Measurements from ENCODE around the gene MS4A7.

DNA sequence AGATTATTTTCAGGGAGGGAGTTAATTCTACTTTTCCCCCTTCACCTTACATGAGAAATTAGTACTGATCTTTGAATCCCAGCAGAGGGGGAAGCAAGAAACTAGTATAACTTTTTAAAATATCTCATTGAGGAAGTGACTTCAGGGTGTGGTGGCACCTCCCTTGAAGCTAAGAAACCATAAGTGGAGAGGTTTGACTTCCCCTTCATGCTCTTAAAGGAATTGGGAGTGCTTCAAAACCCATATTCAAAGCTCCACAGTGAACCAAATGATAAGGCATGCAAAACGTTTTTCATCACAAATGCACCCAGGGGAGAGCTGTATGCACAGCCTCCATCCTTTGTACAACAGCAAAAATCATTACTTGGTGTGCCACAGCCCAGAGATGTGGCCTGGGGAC, 18.5 kb downstream of the MS4A7 start:
- TF ChIP-seq, protein P1, sequence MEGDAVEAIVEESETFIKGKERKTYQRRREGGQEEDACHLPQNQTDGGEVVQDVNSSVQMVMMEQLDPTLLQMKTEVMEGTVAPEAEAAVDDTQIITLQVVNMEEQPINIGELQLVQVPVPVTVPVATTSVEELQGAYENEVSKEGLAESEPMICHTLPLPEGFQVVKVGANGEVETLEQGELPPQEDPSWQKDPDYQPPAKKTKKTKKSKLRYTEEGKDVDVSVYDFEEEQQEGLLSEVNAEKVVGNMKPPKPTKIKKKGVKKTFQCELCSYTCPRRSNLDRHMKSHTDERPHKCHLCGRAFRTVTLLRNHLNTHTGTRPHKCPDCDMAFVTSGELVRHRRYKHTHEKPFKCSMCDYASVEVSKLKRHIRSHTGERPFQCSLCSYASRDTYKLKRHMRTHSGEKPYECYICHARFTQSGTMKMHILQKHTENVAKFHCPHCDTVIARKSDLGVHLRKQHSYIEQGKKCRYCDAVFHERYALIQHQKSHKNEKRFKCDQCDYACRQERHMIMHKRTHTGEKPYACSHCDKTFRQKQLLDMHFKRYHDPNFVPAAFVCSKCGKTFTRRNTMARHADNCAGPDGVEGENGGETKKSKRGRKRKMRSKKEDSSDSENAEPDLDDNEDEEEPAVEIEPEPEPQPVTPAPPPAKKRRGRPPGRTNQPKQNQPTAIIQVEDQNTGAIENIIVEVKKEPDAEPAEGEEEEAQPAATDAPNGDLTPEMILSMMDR (IDR thresholded peaks at IDR 0.05), result no peak
- TF ChIP-seq, protein P2, sequence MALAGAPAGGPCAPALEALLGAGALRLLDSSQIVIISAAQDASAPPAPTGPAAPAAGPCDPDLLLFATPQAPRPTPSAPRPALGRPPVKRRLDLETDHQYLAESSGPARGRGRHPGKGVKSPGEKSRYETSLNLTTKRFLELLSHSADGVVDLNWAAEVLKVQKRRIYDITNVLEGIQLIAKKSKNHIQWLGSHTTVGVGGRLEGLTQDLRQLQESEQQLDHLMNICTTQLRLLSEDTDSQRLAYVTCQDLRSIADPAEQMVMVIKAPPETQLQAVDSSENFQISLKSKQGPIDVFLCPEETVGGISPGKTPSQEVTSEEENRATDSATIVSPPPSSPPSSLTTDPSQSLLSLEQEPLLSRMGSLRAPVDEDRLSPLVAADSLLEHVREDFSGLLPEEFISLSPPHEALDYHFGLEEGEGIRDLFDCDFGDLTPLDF (CRISPR knock-in tag; IDR thresholded peaks at IDR 0.05), result no peak
- TF ChIP-seq, protein P3, sequence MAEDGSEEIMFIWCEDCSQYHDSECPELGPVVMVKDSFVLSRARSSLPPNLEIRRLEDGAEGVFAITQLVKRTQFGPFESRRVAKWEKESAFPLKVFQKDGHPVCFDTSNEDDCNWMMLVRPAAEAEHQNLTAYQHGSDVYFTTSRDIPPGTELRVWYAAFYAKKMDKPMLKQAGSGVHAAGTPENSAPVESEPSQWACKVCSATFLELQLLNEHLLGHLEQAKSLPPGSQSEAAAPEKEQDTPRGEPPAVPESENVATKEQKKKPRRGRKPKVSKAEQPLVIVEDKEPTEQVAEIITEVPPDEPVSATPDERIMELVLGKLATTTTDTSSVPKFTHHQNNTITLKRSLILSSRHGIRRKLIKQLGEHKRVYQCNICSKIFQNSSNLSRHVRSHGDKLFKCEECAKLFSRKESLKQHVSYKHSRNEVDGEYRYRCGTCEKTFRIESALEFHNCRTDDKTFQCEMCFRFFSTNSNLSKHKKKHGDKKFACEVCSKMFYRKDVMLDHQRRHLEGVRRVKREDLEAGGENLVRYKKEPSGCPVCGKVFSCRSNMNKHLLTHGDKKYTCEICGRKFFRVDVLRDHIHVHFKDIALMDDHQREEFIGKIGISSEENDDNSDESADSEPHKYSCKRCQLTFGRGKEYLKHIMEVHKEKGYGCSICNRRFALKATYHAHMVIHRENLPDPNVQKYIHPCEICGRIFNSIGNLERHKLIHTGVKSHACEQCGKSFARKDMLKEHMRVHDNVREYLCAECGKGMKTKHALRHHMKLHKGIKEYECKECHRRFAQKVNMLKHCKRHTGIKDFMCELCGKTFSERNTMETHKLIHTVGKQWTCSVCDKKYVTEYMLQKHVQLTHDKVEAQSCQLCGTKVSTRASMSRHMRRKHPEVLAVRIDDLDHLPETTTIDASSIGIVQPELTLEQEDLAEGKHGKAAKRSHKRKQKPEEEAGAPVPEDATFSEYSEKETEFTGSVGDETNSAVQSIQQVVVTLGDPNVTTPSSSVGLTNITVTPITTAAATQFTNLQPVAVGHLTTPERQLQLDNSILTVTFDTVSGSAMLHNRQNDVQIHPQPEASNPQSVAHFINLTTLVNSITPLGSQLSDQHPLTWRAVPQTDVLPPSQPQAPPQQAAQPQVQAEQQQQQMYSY (CRISPR knock-in tag; IDR thresholded peaks at IDR 0.05), result no peak
- TF ChIP-seq, protein P4, sequence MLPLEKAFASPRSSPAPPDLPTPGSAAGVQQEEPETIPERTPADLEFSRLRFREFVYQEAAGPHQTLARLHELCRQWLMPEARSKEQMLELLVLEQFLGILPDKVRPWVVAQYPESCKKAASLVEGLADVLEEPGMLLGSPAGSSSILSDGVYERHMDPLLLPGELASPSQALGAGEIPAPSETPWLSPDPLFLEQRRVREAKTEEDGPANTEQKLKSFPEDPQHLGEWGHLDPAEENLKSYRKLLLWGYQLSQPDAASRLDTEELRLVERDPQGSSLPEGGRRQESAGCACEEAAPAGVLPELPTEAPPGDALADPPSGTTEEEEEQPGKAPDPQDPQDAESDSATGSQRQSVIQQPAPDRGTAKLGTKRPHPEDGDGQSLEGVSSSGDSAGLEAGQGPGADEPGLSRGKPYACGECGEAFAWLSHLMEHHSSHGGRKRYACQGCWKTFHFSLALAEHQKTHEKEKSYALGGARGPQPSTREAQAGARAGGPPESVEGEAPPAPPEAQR (CRISPR knock-in tag; IDR thresholded peaks at IDR 0.05), result no peak
- TF ChIP-seq ZNF138 (CRISPR knock-in tag; conservative IDR thresholded peaks at IDR 0.05) (no peak), TCF7 (CRISPR knock-in tag; IDR thresholded peaks at IDR 0.05; ENCODE audit: low read depth) (no peak)
